Endothelial cell of umbilical vein (primary cell): Measurements from ENCODE around the gene PPP1R15B. TPM values are rescaled to one million over a fixed set of nuclear protein-coding genes. Genes with fewer than 3 reads are reported as not detected.

Experiments
- BruUV-seq: library from RNA; stranded (reverse); fragments of 400-500 nt; replicated peaks from 2 replicates; lab custom pipeline; 2021; lab: Mats Ljungman, UMichigan
- CTCF ChIA-PET: fragments of 300-600, 350-600 bp; sonication (Branson Sonifier 250); formaldehyde crosslinking; loops from one replicate; lab custom pipeline; 2021; ENCODE audit warnings: antibody characterized with exemption, inconsistent platforms; lab: Charles Lee
- POLR2A ChIA-PET: fragments of 300-600, 350-600 bp; sonication (Branson Sonifier 250); formaldehyde crosslinking; loops from one replicate; lab custom pipeline; 2021; ENCODE audit warnings: antibody characterized with exemption, inconsistent platforms; lab: Charles Lee
- DNase-seq: peaks from one replicate; pipeline ENCODE4 v3.0.0-alpha.2; 2011; ENCODE audit warnings: low read depth, low spot score
- FAIRE-seq: peaks from 2 replicates; lab custom pipeline; 2011; peaks lifted over from hg19 to GRCh38; lab: Jason Lieb, UNC
- H2AFZ ChIP-seq: 2 replicates; pipeline ENCODE4 v1.6.0; 2012; ENCODE audit warnings: low read depth, low read length, control low read depth, inconsistent platforms
- H3K27ac ChIP-seq: 2 replicates; pipeline ENCODE4 v1.5.1; 2011; ENCODE audit warnings: low read depth, mild to moderate bottlenecking, control low read depth, low read length, moderate library complexity; ENCODE audit not compliant: insufficient read depth
- H3K27me3 ChIP-seq, 2 experiments: 2 replicates each; pipeline versions ENCODE4 v1.6.0 to v1.6.1; 2011; ENCODE audit warnings: low read length in 2 of 2, mixed read lengths in 1 of 2; ENCODE audit not compliant: control insufficient read depth in 2 of 2, insufficient read depth in 2 of 2
- H3K36me3 ChIP-seq, 2 experiments: 2 replicates in 1 of 2; 3 replicates in 1 of 2; pipeline ENCODE4 v1.5.1; 2011; ENCODE audit warnings: low read length in 2 of 2, mild to moderate bottlenecking in 1 of 2, moderate library complexity in 1 of 2; ENCODE audit not compliant: control insufficient read depth in 2 of 2, insufficient read depth in 2 of 2; ENCODE audit errors: extremely low read depth in 1 of 2
- H3K4me1 ChIP-seq: 3 replicates; pipeline ENCODE4 v1.5.1; 2011; ENCODE audit warnings: mild to moderate bottlenecking, low read length; ENCODE audit not compliant: control insufficient read depth, insufficient read depth; ENCODE audit errors: extremely low read depth
- H3K4me2 ChIP-seq: 2 replicates; pipeline ENCODE4 v1.6.1; 2011; ENCODE audit warnings: low read length, control low read depth, mixed read lengths; ENCODE audit not compliant: insufficient read depth
- H3K4me3 ChIP-seq, 3 experiments: fragments of 200-600 bp in 1 of 3; sonication (generic), shearing (Covaris generic) in 1 of 3; replicated peaks in 1 of 3; 2 replicates each; pipeline ENCODE4 v1.5.1; 2011 to 2016; ENCODE audit warnings: control low read depth in 3 of 3, low read length in 3 of 3, mild to moderate bottlenecking in 2 of 3, inconsistent platforms in 1 of 3, low read depth in 1 of 3, moderate library complexity in 1 of 3; ENCODE audit not compliant: insufficient read depth in 1 of 3
- H3K79me2 ChIP-seq: 2 replicates; pipeline ENCODE4 v1.6.0; 2012; ENCODE audit warnings: low read length, inconsistent platforms; ENCODE audit not compliant: control insufficient read depth, insufficient read depth
- H3K9ac ChIP-seq: replicated peaks from 2 replicates; pipeline ENCODE3; 2011; ENCODE audit warnings: low read length, control low read depth; ENCODE audit not compliant: insufficient read depth; ENCODE audit errors: extremely low read depth
- H3K9me1 ChIP-seq: replicated peaks from 3 replicates; pipeline ENCODE4 v1.6.0; 2011; ENCODE audit warnings: mild to moderate bottlenecking, low read length; ENCODE audit not compliant: control insufficient read depth, insufficient read depth; ENCODE audit errors: extremely low read depth
- H3K9me3 ChIP-seq: replicated peaks from 2 replicates; pipeline ENCODE4 v1.5.1; 2012; ENCODE audit warnings: low read length, inconsistent platforms; ENCODE audit not compliant: control insufficient read depth, insufficient read depth
- H4K20me1 ChIP-seq: replicated peaks from 2 replicates; pipeline ENCODE3; 2011; ENCODE audit warnings: mild to moderate bottlenecking, low read length; ENCODE audit not compliant: control insufficient read depth, insufficient read depth; ENCODE audit errors: extremely low read depth
- CTCF ChIP-seq, 2 donors: IDR thresholded peaks; 1 replicate in 1 of 2; 2 replicates in 1 of 2; pipeline ENCODE4 v1.5.1; 2011; ENCODE audit warnings: low read length in 2 of 2, mild to moderate bottlenecking in 2 of 2, moderate library complexity in 2 of 2, control low read depth in 1 of 2, inconsistent platforms in 1 of 2, low read depth in 1 of 2; ENCODE audit not compliant: insufficient read depth in 1 of 2; ENCODE audit errors: extremely low read depth in 1 of 2
- JUN ChIP-seq: IDR thresholded peaks from 2 replicates; pipeline ENCODE4 v1.6.1; 2011; ENCODE audit warnings: borderline replicate concordance, low read depth; ENCODE audit not compliant: insufficient read length, insufficient read depth
- dilution Hi-C: fragments of 300-500 bp; cut with MboI; formaldehyde crosslinking; loops from one replicate; pipeline ENCODE4 v1.15.0; 2019; ENCODE audit warnings: low sequenced_read_pairs; ENCODE audit not compliant: extremely low pct_ligation_motif_present
- intact Hi-C: fragments of 100-400 bp; cut with micrococcal nuclease; formaldehyde crosslinking; loops from one replicate; pipeline ENCODE4 v1.10.0; 2022
- polyA plus RNA-seq, 4 experiments: library from polyadenylated mRNA; depleted of rRNA in 3 of 4; stranded (reverse) in 3 of 4; unstranded in 1 of 4; fragments of >200 nt; gene quantifications; 2 replicates each; pipeline versions ENCODE4 v1.2.1 to v1.2.3, GENCODE V29; 2011 to 2012; ENCODE audit warnings: missing spikeins in 1 of 4
- small RNA-seq: library from RNA; depleted of rRNA; stranded (forward); fragments of <200 nt; gene quantifications from one replicate; pipeline ENCODE3, GENCODE V24; 2012; ENCODE audit warnings: low replicate concordance, low read depth; ENCODE audit not compliant: insufficient read depth, insufficient read length
- total RNA-seq: library from RNA; stranded (reverse); gene quantifications from 2 replicates; pipeline ENCODE4 v1.2.3, GENCODE V29; 2021

The PPP1R15B gene
- total and polyA plus RNA-seq, 2 donors (not counting 3 experiments of a cell fraction or from before 2014, with no cell fraction given) = 16.8 to 39.8 TPM

DNA sequence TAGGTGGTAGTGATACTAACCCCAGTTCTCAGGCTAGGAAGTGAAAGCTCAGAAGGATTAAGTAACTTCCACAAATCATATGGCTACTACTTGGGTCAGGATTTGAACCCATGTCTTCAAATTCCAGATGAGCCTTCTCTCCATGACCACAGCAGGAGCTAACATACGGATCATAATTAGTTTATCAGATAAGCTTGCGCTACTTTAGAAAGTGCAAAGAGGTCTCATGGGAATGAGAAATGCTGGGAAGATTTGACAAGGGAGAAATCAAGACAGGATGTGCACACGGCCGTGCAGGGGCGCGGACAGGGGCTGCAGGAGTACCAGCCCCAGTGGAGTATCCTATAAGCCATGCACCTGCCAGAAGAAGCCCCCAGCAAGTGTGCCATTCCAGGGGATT is 57.0 kb downstream of the PPP1R15B start:
- Histone ChIP-seq H3K4me3 (no peak overlapping the region), H3K9me3 (no peaks in the 10 kb centered on the region), H3K36me3 (no peaks in the 10 kb centered on the region), H3K9me1 (no peaks in the 10 kb centered on the region), H2AFZ (no peak overlapping the region), H3K79me2 (no peaks in the 10 kb centered on the region), H3K4me2 (no peak overlapping the region), H3K27ac (no peak overlapping the region), H4K20me1 (no peaks in the 10 kb centered on the region), H3K9ac (no peak overlapping the region), H3K27me3 (no peaks in the 10 kb centered on the region), H3K4me1 (peaks cover 26% of the 10 kb centered on the region)
- CTCF ChIA-PET = interaction anchor here (0.8 to 1.3 kb wide), 4 partner anchors 9 to 147 kb away, joined by 3 to 5 read pairs (median 4); no protein-coding TSS in a partner anchor
- intact Hi-C loops = no loop called here
- BruUV-seq = no TSS peak
- dilution Hi-C loops = no loop called here
- no peak for FAIRE-seq
- no peak for DNase-seq
- POLR2A ChIA-PET = no interaction called here
- TF ChIP-seq JUN (no peak), CTCF (IDR thresholded peaks at IDR 0.05; ENCODE audit: extremely low read depth in 1 of 2, insufficient read depth in 1 of 2, low read depth in 1 of 2, low read length in 2 of 2) (no peak)

Small RNA genes within 50 kb of the gene (small RNA-seq; reads per million reads assigned to genes)
- not detected for gene AL606489.2

Other genes with a start within 250 kb of the PPP1R15B start
- gene REN, start 245.5 kb downstream of the PPP1R15B start, total RNA-seq = not detected in 2 replicates
- 0.11 TPM in 1 of 2 replicates, not detected in the other for gene REN, start 245.5 kb downstream of the PPP1R15B start, polyA plus RNA-seq
- 1.00 and 3.9 TPM in 2 replicates for gene KISS1, start 215.3 kb downstream of the PPP1R15B start, total RNA-seq
- 0.22 and 0.60 TPM in 2 replicates for gene KISS1, start 215.3 kb downstream of the PPP1R15B start, polyA plus RNA-seq
- not detected in 2 replicates for gene GOLT1A, start 197.8 kb downstream of the PPP1R15B start, total RNA-seq
- not detected in 2 replicates for gene GOLT1A, start 197.8 kb downstream of the PPP1R15B start, polyA plus RNA-seq
- gene PLEKHA6, start 51.9 kb downstream of the PPP1R15B start, total RNA-seq = 11.5 and 15.0 TPM in 2 replicates
- gene PLEKHA6, start 51.9 kb downstream of the PPP1R15B start, polyA plus RNA-seq = 2.1 and 2.4 TPM in 2 replicates
- 41.8 and 49.0 TPM in 2 replicates for gene PIK3C2B, start 83.0 kb upstream of the PPP1R15B start, total RNA-seq
- gene PIK3C2B, start 83.0 kb upstream of the PPP1R15B start, polyA plus RNA-seq = 33.7 and 36.3 TPM in 2 replicates
- 49.6 and 67.0 TPM in 2 replicates for gene MDM4, start 104.6 kb upstream of the PPP1R15B start, total RNA-seq
- 10.4 and 11.7 TPM in 2 replicates for gene MDM4, start 104.6 kb upstream of the PPP1R15B start, polyA plus RNA-seq